ENCODE measurements around the gene OR2B3.

Gene OR2B3

DNA sequence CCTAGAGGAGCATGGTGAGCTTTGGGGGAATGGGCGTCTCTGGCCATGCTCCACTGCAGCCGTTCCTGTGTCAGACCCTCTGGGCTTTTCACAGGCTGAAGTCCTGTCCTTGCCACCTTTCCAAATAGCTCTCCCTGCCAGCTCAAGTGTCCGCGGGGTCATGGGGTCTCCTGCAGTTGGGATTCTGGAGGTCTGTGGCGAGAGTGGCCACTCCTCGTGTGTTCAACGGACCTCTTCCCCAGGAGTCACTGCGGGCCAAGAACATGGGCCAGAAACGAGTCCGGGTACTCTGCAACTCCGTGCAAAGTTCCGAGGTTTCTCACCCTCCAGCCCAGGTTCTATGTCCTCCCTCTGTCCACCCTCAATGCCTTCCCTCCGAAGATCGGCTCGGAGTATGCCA is 4.7 kb downstream of the OR2B3 start:
- TF ChIP-seq Cebpa-rat (IDR thresholded peaks at IDR 0.05): no peak
- no peaks in the 10 kb centered on the region for H3K9me3 ChIP-seq (replicated peaks in 1 of 11)
- H4K20me1 ChIP-seq: no peaks in the 10 kb centered on the region
- H3K4me1 ChIP-seq: no peaks in the 10 kb centered on the region
- H3K9ac ChIP-seq: no peak overlapping the region
- H3K4me2 ChIP-seq: no peak overlapping the region
- no peak overlapping the region for H3K27ac ChIP-seq
- no peaks in the 10 kb centered on the region for H3K27me3 ChIP-seq
- no peaks in the 10 kb centered on the region for H3K36me3 ChIP-seq
- H3K4me3 ChIP-seq: no peak overlapping the region

- H4K20me1 ChIP-seq: no peaks in the 10 kb centered on the region
- no peak overlapping the region for H3K4me2 ChIP-seq
- H3K27ac ChIP-seq: no peak overlapping the region
- no peaks in the 10 kb centered on the region for H3K27me3 ChIP-seq
- no peak overlapping the region for H3K4me3 ChIP-seq
- H3K36me3 ChIP-seq: no peaks in the 10 kb centered on the region
- no peak for TF ChIP-seq Cebpa-rat (IDR thresholded peaks at IDR 0.05)
- no peaks in the 10 kb centered on the region for H3K4me1 ChIP-seq
- H3K9ac ChIP-seq: no peak overlapping the region
- H3K9me3 ChIP-seq (replicated peaks in 1 of 11): no peaks in the 10 kb centered on the region
Observed at GRCh38 chr6:29081312-29081711, 5.8 kb downstream of the OR2B3 start.

GRCh38 chr6:29079203-29079602 is 7.9 kb downstream of the OR2B3 start:
- Histone ChIP-seq H3K9ac (no peak overlapping the region), H3K4me2 (no peak overlapping the region), H3K36me3 (no peaks in the 10 kb centered on the region), H3K27ac (no peak overlapping the region), H3K4me1 (no peaks in the 10 kb centered on the region), H3K4me3 (no peak overlapping the region), H3K27me3 (no peaks in the 10 kb centered on the region), H3K9me3 (replicated peaks in 1 of 11) (no peaks in the 10 kb centered on the region), H4K20me1 (no peaks in the 10 kb centered on the region)
- no peak for TF ChIP-seq Cebpa-rat (IDR thresholded peaks at IDR 0.05)

DNA sequence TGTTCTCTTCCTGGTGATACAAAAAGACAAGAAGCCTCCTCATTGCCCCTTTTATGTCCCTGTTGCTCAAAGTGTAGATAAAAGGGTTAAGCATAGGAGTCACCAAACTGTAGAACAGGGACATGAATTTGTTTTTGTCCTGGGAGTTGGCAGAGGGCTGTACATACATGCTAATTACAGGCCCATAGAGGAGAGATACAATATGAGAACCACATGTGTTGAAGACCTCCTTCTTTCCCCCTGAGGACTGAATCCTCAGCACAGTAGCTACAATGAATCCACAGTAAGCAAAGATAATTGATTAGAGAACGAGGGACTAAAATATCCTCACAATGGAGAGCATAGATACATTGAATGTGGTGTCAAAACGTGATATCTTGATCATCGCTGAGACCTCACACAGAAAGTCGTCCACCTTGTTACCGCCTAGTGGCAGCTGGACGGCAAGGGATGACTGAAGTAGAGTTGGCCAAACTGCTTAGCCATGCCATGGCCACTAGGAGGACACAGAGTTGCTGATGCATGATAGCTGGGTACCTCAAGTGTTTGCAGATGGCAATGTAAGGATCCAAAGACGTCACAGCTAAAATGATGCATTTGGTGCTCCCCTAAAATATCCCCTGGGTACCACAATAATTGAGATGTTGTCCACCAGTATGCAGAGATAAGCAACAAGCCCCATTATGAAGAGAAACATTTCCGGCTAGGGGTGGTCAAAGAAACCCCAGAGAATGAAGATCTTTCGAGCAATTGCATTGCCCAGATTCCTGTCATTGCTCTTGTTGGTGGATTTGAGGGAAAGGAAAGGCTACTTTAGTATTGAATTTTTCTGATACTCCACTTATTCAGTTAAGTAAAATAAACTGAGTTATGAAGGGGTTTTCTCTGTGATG is 15.0 kb downstream of the OR2B3 start:
- Histone ChIP-seq H3K9ac (no peak overlapping the region), H4K20me1 (no peaks in the 10 kb centered on the region), H3K27ac (no peak overlapping the region), H3K36me3 (no peaks in the 10 kb centered on the region), H3K9me3 (replicated peaks in 1 of 11) (peaks cover 0 to 13% (median 0%) of the 10 kb centered on the region in 11 experiments; a peak in 4 of 22 replicates), H3K27me3 (no peaks in the 10 kb centered on the region), H3K4me2 (no peak overlapping the region), H3K4me3 (no peak overlapping the region), H3K4me1 (peaks cover 0 to 5% (median 0%) of the 10 kb centered on the region in 10 experiments; a peak in 2 of 20 replicates)
- TF ChIP-seq Cebpa-rat (IDR thresholded peaks at IDR 0.05): no peak

GRCh38 chr6:29051680-29052079 is 35.4 kb downstream of the OR2B3 start:
- H3K27me3 ChIP-seq: no peaks in the 10 kb centered on the region
- no peak overlapping the region for H3K27ac ChIP-seq
- H3K9me3 ChIP-seq (replicated peaks in 1 of 11): peaks cover 0 to 12% (median 7%) of the 10 kb centered on the region in 11 experiments; a peak in 8 of 22 replicates

GRCh38 chr6:29045075-29045474 is 42.0 kb downstream of the OR2B3 start, which contains the start of gene OR2W1:
TSS of gene OR2W1 (minus strand) at chr6:29045175. CDS start at chr6:29045175, 0 bp downstream.
- no peak for TF ChIP-seq Cebpa-rat (IDR thresholded peaks at IDR 0.05)
- Histone ChIP-seq H3K4me3 (no peak within 1 kb of the TSS), H3K36me3 (no peaks in the 10 kb centered on the region), H3K4me2 (no peak within 1 kb of the TSS), H3K27ac (no peak within 1 kb of the TSS), H4K20me1 (no peaks in the 10 kb centered on the region), H3K27me3 (no peaks in the 10 kb centered on the region), H3K9me3 (replicated peaks in 1 of 11) (peaks cover 0 to 10% (median 4%) of the 10 kb centered on the region in 11 experiments; a peak in 5 of 22 replicates), H3K4me1 (peaks cover 0 to 15% (median 0%) of the 10 kb centered on the region in 10 experiments; a peak in 3 of 20 replicates), H3K9ac (no peak within 1 kb of the TSS)

More at GRCh38 chr6:29051680-29052079, 35.4 kb downstream of the OR2B3 start:
- H3K4me1 ChIP-seq: peaks cover 0 to 17% (median 0%) of the 10 kb centered on the region in 10 experiments; a peak in 3 of 20 replicates
- H3K9ac ChIP-seq: no peak overlapping the region
- no peak overlapping the region for H3K4me3 ChIP-seq
- no peak for TF ChIP-seq Cebpa-rat (IDR thresholded peaks at IDR 0.05)
- no peaks in the 10 kb centered on the region for H3K36me3 ChIP-seq
- H4K20me1 ChIP-seq: no peaks in the 10 kb centered on the region
- no peak overlapping the region for H3K4me2 ChIP-seq
